Naive B cell (primary cell): ENCODE results near the gene DLL4. TPM values are rescaled to one million over a fixed set of nuclear protein-coding genes. Genes with fewer than 3 reads are reported as not detected.
"Not testable (repeated sequence)": the region's sequence is repeated elsewhere in the genome, so short reads cannot be mapped to it uniquely, and the experiment has no call there.

ENCODE experiments used
- ATAC-seq, 2 donors: fragments of 150-1000 bp; cut with Tn5 transposase; 2 replicates each; pipeline ENCODE4 v1.10.0; 2021; ENCODE audit warnings: low read depth in 2 of 2, mild to moderate bottlenecking in 2 of 2, moderate library complexity in 2 of 2
- DNase-seq: peaks from one replicate; pipeline ENCODE4 v3.0.0; 2022
- H3K27ac Mint-ChIP-seq, 6 donors: one replicate each; pipeline ENCODE4 v1.8.0; 2020 to 2022; ENCODE audit warnings: mild to moderate bottlenecking in 6 of 6, mixed read lengths in 6 of 6, moderate library complexity in 5 of 6, inconsistent platforms in 2 of 6
- H3K27me3 Mint-ChIP-seq, 3 donors: one replicate each; pipeline ENCODE4 v1.8.0; 2021 to 2022; ENCODE audit warnings: mixed read lengths in 3 of 3, mild to moderate bottlenecking in 1 of 3
- H3K36me3 Mint-ChIP-seq, 2 donors: one replicate each; pipeline ENCODE4 v1.8.0; 2020 to 2022; ENCODE audit warnings: mixed read lengths in 2 of 2, inconsistent platforms in 1 of 2, mild to moderate bottlenecking in 1 of 2
- H3K4me1 Mint-ChIP-seq, 3 donors: one replicate each; pipeline ENCODE4 v1.8.0; 2020 to 2022; ENCODE audit warnings: mixed read lengths in 3 of 3, inconsistent platforms in 1 of 3, mild to moderate bottlenecking in 1 of 3, moderate library complexity in 1 of 3
- H3K4me3 Mint-ChIP-seq, 8 donors: one replicate each; pipeline ENCODE4 v1.8.0; 2020 to 2022; ENCODE audit warnings: mild to moderate bottlenecking in 8 of 8, mixed read lengths in 8 of 8, moderate library complexity in 8 of 8, inconsistent platforms in 2 of 8
- H3K9me3 Mint-ChIP-seq, 7 donors: one replicate each; pipeline ENCODE4 v1.8.0; 2020 to 2022; ENCODE audit warnings: mixed read lengths in 7 of 7, mild to moderate bottlenecking in 5 of 7, inconsistent platforms in 2 of 7, moderate library complexity in 1 of 7
- polyA plus RNA-seq, 6 donors: library from polyadenylated mRNA; unstranded; fragments of 300-500 nt; fragmentation: Illumina TruSeq; gene quantifications; one replicate each; pipeline ENCODE4 v1.2.3, GENCODE V29; 2021; ENCODE audit warnings: low read depth in 6 of 6

The DLL4 gene
- polyA plus RNA-seq, 6 donors from 2014 or later = not detected

DNA sequence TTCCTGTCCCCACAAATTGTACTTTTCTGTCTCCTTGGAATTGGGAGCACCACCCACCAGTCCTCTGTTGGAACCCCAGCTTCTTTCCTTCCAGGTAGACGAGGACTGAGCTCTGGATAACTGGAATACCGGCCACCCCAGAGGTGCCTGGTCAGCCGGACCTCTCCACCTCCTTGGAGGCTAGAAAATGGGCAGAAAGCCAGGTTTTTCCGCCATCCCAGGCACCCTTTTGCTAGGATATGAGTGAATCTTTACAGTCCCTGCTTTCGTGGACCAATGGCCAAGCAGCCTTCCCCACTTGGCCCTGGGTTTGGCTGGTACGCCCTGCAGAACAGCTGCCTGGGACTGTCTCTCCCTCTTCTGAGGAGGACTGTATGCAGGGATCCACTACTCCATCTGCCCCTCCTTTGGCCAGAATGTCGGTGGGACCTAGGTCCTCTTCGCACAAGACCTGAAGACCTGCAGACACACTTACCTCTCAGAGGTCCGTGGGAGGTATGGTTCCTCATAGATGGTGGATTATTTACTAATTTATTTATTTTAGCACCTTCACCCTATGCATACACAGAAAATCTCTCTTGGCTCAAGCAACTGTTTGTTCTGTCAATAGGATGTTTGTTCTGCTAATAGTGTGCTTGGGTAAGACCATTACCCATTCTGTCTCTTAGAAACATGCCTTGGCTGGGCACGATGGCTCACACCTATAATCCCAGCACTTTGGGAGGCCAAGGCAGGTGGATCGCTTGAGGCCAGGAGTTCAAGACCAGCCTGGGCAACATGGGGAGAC lies 15.6 kb downstream of the DLL4 start:
- DNase-seq = no peak
- peaks cover 16 to 22% (median 20%) of the 10 kb centered on the region in 3 donors for H3K27me3 Mint-ChIP-seq
- H3K9me3 Mint-ChIP-seq = no peaks in the 10 kb centered on the region
- H3K27ac Mint-ChIP-seq = no peak overlapping the region
- no peaks in the 10 kb centered on the region for H3K36me3 Mint-ChIP-seq
- peak overlapping the region in 5 of 8 donors; percentile 16 to 56 (median 42) for H3K4me3 Mint-ChIP-seq
- ATAC-seq = no peak
- H3K4me1 Mint-ChIP-seq = peaks cover 28 to 35% (median 35%) of the 10 kb centered on the region in 3 donors

DNA sequence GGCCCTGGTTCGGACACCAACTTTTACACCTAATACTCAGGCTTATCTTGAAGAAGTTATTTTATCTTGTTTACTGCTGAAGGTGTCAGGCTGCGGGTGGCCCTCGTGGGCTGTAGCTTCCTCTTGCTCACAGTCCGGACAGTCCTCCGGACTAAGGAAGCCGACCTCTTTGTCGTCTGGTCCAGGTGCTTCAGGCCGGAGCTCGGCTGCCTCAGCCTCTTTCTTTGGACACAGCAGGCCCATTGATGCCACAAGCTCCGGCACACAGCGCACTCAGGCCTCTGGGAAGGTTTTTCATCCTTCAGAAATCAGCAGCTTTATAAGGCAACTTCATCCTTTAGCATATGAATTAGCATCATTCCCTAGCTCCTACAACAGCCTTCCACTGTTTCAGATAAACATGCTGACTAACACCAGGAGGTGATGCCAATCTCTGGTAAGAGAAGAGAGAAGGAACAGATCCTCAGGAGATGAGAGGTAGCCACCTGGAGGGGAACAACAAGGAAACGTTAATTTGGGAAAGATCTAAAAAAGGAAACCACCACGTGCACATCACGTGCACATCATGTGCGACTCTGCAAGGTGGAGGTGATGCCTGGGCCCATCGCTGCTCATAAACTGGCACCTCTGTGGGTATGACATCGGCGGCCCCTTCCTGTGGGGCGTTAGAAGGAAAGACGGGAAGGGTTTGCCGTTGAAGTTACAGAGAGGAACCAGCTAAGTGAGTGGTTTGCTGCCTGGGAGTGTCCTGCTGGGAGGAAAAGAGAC lies 19.8 kb downstream of the DLL4 start:
- ATAC-seq = no peak
- DNase-seq = no peak
- Mint-ChIP-seq H3K36me3 (no peaks in the 10 kb centered on the region), H3K4me3 (peak overlapping the region in 1 of 8 donors; percentile 7), H3K4me1 (peaks cover 7 to 24% (median 20%) of the 10 kb centered on the region in 3 donors), H3K27me3 (peaks cover 21 to 24% (median 23%) of the 10 kb centered on the region in 3 donors), H3K27ac (no peak overlapping the region), H3K9me3 (no peaks in the 10 kb centered on the region)

GRCh38 chr15:40949756-40950207 lies 20.6 kb downstream of the DLL4 start:
- Mint-ChIP-seq H3K9me3 (no peaks in the 10 kb centered on the region), H3K27ac (peak overlapping the region in 1 of 6 donors; percentile 1), H3K4me1 (peaks cover 9 to 23% (median 20%) of the 10 kb centered on the region in 3 donors), H3K4me3 (no peak overlapping the region), H3K36me3 (no peaks in the 10 kb centered on the region), H3K27me3 (peaks cover 21 to 24% (median 23%) of the 10 kb centered on the region in 3 donors)
- ATAC-seq = no peak
- DNase-seq = no peak

GRCh38 chr15:40951764-40952163 lies 22.6 kb downstream of the DLL4 start:
- peak overlapping the region in 7 of 8 donors; percentile 22 to 95 (median 64) for H3K4me3 Mint-ChIP-seq
- no peaks in the 10 kb centered on the region for H3K36me3 Mint-ChIP-seq
- no peaks in the 10 kb centered on the region for H3K9me3 Mint-ChIP-seq
- H3K4me1 Mint-ChIP-seq = peaks cover 9 to 23% (median 20%) of the 10 kb centered on the region in 3 donors
- ATAC-seq (no peak), DNase-seq (no peak)
- peaks cover 20 to 23% (median 21%) of the 10 kb centered on the region in 3 donors for H3K27me3 Mint-ChIP-seq
- H3K27ac Mint-ChIP-seq = no peak overlapping the region

GRCh38 chr15:40952301-40952900 lies 23.3 kb downstream of the DLL4 start:
- H3K27ac Mint-ChIP-seq = peak overlapping the region in 2 of 6 donors; percentile 72 to 78
- H3K9me3 Mint-ChIP-seq = no peaks in the 10 kb centered on the region
- ATAC-seq (no peak), DNase-seq (no peak)
- H3K27me3 Mint-ChIP-seq = peaks cover 20 to 21% (median 21%) of the 10 kb centered on the region in 3 donors
- H3K4me3 Mint-ChIP-seq = peak overlapping the region; percentile 86 to 96 (median 94)
- H3K4me1 Mint-ChIP-seq = peaks cover 9 to 23% (median 20%) of the 10 kb centered on the region in 3 donors
- H3K36me3 Mint-ChIP-seq = no peaks in the 10 kb centered on the region

DNA sequence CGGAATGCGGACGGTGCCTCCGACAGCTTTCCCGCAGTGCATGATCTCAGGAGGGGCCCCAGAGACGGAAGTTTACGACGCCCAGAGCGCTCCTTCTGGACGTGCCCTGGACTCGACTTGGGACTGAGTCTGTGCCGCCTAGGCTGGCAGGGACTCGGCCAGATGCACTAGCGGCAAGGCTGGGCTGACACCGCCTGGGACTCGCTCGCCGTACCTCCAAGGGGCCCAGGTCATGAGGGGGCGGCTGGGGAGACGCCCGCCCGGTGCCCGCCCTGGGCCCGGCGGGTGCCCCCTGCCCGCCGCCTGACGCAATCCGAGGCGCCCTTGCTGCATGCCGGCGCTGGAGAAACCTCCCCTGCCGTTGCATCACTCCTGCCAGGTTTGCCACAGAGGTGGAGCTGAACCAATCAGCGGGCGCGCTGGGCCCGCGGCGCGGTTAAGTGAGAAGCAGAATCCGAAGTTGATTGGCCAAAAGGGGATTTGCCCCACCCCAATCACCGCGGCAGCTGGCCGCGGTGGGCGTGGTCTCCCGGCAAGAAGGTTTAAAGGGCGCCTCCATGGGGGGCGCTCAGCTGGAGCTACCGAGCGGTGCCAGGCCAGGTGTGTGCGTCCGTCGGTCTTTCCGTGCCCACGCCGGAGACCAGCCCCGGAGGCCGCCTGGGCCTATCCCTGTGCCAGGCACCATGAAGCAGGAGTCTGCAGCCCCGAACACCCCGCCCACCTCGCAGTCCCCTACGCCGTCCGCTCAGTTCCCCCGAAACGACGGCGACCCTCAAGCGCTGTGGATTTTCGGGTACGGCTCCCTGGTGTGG lies 24.0 kb downstream of the DLL4 start, which contains the start of gene CHAC1:
Gene CHAC1, plus strand, starts transcription at position 571 of the 812 bp plus-strand sequence. Its CDS starts 113 bp downstream, at position 684.
- ATAC-seq (peak; percentile 96 to 97), DNase-seq (peak; percentile 92)
- Mint-ChIP-seq H3K36me3 (no peaks in the 10 kb centered on the region), H3K4me3 (peak within 1 kb of the TSS; percentile 86 to 96 (median 94)), H3K27ac (peak within 1 kb of the TSS; percentile 8 to 94 (median 85)), H3K4me1 (peaks cover 9 to 23% (median 20%) of the 10 kb centered on the region in 3 donors), H3K27me3 (peaks cover 14 to 20% (median 16%) of the 10 kb centered on the region in 3 donors), H3K9me3 (no peaks in the 10 kb centered on the region)

GRCh38 chr15:40953713-40954074 lies 24.6 kb downstream of the DLL4 start:
- Mint-ChIP-seq H3K27me3 (peaks cover 12 to 14% (median 12%) of the 10 kb centered on the region in 3 donors), H3K36me3 (no peaks in the 10 kb centered on the region), H3K4me3 (peak overlapping the region; percentile 86 to 96 (median 94)), H3K4me1 (peaks cover 11 to 23% (median 20%) of the 10 kb centered on the region in 3 donors), H3K9me3 (no peaks in the 10 kb centered on the region), H3K27ac (peak overlapping the region in 1 of 6 donors; percentile 54)
- no peak for ATAC-seq
- DNase-seq = no peak

- not testable (repeated sequence) for ATAC-seq, H3K27me3 Mint-ChIP-seq, H3K36me3 Mint-ChIP-seq, DNase-seq, H3K9me3 Mint-ChIP-seq
- H3K27ac Mint-ChIP-seq = peak overlapping the region in 4 of 6 donors; percentile 54 to 88 (median 77)
- H3K4me3 Mint-ChIP-seq = peak overlapping the region; percentile 86 to 96 (median 94)
- peaks cover 14 to 25% (median 20%) of the 10 kb centered on the region in 3 donors for H3K4me1 Mint-ChIP-seq
These were observed 25.2 kb downstream of the DLL4 start for GRCh38 chr15:40954158-40954848.

DNA sequence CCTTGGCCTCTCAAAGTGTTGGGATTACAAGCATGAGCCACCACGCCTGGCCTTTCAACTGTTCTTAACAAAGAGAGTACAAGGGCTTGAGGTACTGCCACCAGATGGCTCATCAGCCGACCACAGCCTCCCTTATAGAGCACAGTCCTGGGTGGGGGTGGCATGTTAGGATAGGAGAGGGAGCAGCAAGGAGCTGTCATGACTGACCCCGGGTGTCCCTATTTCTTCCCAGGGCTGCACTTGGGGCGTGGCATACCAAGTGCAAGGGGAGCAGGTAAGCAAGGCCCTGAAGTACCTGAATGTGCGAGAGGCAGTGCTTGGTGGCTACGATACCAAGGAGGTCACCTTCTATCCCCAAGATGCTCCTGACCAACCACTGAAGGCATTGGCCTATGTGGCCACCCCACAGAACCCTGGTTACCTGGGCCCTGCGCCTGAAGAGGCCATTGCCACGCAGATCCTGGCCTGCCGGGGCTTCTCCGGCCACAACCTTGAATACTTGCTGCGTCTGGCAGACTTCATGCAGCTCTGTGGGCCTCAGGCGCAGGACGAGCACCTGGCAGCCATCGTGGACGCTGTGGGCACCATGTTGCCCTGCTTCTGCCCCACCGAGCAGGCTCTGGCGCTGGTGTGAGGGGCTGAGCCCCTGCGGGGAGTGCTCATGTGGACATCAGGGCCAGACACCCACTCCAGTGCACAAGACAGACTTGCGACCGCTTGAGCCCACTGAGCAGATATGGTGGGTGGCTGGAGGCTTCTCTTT lies 26.2 kb downstream of the DLL4 start:
- Mint-ChIP-seq H3K4me3 (peak overlapping the region in 6 of 8 donors; percentile 41 to 96 (median 90)), H3K27ac (no peak overlapping the region), H3K27me3 (no peaks in the 10 kb centered on the region), H3K4me1 (peaks cover 22 to 31% (median 30%) of the 10 kb centered on the region in 3 donors), H3K9me3 (no peaks in the 10 kb centered on the region), H3K36me3 (no peaks in the 10 kb centered on the region)
- DNase-seq (no peak), ATAC-seq (no peak)

- peaks cover 23 to 31% (median 30%) of the 10 kb centered on the region in 3 donors for H3K4me1 Mint-ChIP-seq
- H3K27me3 Mint-ChIP-seq = no peaks in the 10 kb centered on the region
- peak overlapping the region in 3 of 8 donors; percentile 9 to 81 (median 77) for H3K4me3 Mint-ChIP-seq
- DNase-seq (no peak), ATAC-seq (no peak)
- H3K27ac Mint-ChIP-seq = no peak overlapping the region
- no peaks in the 10 kb centered on the region for H3K9me3 Mint-ChIP-seq
- H3K36me3 Mint-ChIP-seq = no peaks in the 10 kb centered on the region
These were observed 26.9 kb downstream of the DLL4 start for GRCh38 chr15:40955930-40956540.

- no peaks in the 10 kb centered on the region for H3K27me3 Mint-ChIP-seq
- no peak overlapping the region for H3K27ac Mint-ChIP-seq
- H3K4me1 Mint-ChIP-seq = peaks cover 23 to 31% (median 30%) of the 10 kb centered on the region in 3 donors
- ATAC-seq (no peak), DNase-seq (no peak)
- H3K9me3 Mint-ChIP-seq = no peaks in the 10 kb centered on the region
- peak overlapping the region in 2 of 8 donors; percentile 9 to 61 for H3K4me3 Mint-ChIP-seq
- H3K36me3 Mint-ChIP-seq = no peaks in the 10 kb centered on the region
These were observed 27.4 kb downstream of the DLL4 start for GRCh38 chr15:40956541-40956982.
